ENCODE data around the gene NPHP4. TPM values are rescaled to one million over a fixed set of nuclear protein-coding genes. Genes with fewer than 3 reads are reported as not detected.
A peak's percentile ranks its signal among the peaks of the same experiment; 100 is the strongest.

The NPHP4 gene
- total RNA-seq, 4 donors from 2014 or later = 11.2 to 24.5 (median 18.2) TPM

DNA sequence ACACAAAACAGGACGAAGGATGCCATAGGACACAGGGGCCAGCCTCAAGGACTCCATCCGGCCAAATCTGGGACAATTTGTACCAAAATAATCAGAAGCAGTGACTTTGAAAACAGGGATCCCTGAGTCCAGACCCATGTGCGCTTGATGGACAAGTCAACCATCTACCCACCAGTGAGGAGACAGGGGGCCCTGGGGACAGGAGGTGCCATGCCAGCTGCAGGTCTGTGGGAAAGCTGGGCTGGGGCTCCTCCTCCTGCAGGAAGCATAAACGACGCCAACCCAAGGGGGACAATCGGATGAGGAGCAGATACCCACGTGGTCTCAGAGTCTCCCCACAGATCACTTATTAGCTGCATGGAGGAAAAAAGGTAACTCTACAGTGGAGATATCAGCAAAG is 50.6 kb downstream of the NPHP4 start:
- H3K4me3 ChIP-seq (ENCODE audit: low read depth, poor library complexity, severe bottlenecking) = no peak overlapping the region
- TF ChIP-seq POLR2A (IDR thresholded peaks at IDR 0.05) = no peak
- no peak for TF ChIP-seq CTCF (IDR thresholded peaks at IDR 0.05)
- 90 to 92% methylated on average over 7 of the region's 7 CpGs for WGBS, 2 donors
- intact Hi-C loops (cut with DNase I; ENCODE audit: low total_unique reads) = no loop called here
- peak in 1 of 2 donors; percentile 74 for DNase-seq (ENCODE audit: low spot score in 2 of 2)

GRCh38 chr1:5940723-5941407 is 51.4 kb downstream of the NPHP4 start:
- no peak for DNase-seq (ENCODE audit: low spot score in 2 of 2)
- intact Hi-C loops (cut with DNase I; ENCODE audit: low total_unique reads) = no loop called here
- no peak overlapping the region for H3K4me3 ChIP-seq (ENCODE audit: low read depth, poor library complexity, severe bottlenecking)
- TF ChIP-seq POLR2A (IDR thresholded peaks at IDR 0.05) (no peak), CTCF (IDR thresholded peaks at IDR 0.05) (no peak)
- WGBS, 2 donors = 95 to 97% methylated on average over 2 of the region's 2 CpGs

DNA sequence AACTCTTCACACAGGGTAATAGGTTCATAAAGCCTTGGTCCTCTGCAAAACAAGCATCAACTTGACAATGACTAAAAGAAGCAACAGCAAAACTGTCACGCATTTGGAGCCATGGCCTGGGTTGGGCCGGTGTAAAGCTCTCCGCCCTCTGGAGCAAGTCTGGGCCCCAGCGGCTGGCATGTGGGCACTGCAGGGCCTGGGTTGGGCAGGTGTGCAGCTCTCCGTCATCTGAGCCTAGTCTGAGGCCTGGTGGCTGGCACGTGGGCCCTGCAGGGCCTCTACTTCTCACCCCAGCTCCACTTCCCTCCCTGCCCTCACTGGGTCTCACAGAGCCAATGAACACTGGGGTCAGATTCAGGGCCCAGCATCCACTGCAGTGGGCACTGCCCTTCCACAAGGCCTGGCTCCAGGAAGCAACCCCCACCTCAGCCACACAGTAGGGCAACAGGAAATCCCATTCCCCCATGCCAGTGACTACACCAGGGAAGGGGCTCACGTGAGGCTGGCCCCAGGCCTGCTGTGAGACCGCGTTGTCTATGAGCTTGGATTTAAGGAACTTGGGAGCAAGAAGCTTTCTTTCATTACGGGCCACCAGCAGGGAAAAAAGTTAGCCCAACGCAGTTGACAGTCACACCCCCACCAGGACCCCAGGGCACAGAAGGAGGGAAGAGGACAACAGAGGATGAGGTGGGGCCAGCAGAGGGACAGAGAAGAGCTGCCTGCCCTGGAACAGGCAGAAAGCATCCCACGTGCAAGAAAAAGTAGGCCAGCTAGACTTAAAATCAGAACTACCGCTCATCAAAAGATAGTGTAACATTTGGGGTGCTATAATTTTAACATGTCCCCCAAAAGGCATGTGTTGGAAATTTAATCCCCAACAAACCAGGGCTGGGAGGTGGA is 52.7 kb downstream of the NPHP4 start:
- H3K4me3 ChIP-seq (ENCODE audit: low read depth, poor library complexity, severe bottlenecking) = no peak overlapping the region
- peak in 1 of 2 donors; percentile 85 for DNase-seq (ENCODE audit: low spot score in 2 of 2)
- intact Hi-C loops (cut with DNase I; ENCODE audit: low total_unique reads) = no loop called here
- WGBS, 2 donors = 67 to 75% methylated on average over 10 to 13 of the region's 13 CpGs
- TF ChIP-seq CTCF (IDR thresholded peaks at IDR 0.05) (no peak), POLR2A (IDR thresholded peaks at IDR 0.05) (no peak)

DNA sequence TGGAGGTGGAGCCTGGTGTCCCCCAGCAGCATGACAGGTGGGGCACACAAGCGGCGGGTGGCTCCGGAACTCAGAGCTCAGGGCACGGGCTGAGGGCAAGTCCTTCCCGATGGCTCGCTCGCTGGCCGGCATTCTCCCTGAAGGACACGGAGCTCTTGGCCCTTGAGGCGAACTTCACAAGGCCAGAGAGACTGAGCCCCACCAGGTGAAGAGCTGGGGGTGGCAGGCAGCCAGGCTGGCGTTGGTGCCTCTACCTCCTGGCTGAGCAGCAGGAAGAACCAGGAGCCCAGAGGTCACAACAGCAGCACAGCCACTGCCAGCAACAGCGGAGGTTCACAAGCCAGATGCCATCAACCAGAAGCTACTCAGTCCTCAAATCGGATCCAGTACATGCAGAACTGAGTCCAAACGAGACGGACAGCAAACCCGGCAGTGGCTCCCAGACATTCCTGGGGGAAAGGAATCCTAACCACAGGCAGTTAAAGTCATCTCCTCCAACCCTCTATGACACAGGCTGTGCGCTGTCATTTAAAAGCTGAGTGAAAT is 54.1 kb downstream of the NPHP4 start:
- peak in 1 of 2 donors; percentile 80 for DNase-seq (ENCODE audit: low spot score in 2 of 2)
- no peak overlapping the region for H3K4me3 ChIP-seq (ENCODE audit: low read depth, poor library complexity, severe bottlenecking)
- intact Hi-C loops (cut with DNase I; ENCODE audit: low total_unique reads) = no loop called here
- no peak for TF ChIP-seq POLR2A (IDR thresholded peaks at IDR 0.05)
- no peak for TF ChIP-seq CTCF (IDR thresholded peaks at IDR 0.05)
- 73 to 77% methylated on average over 17 of the region's 17 CpGs for WGBS, 2 donors

DNA sequence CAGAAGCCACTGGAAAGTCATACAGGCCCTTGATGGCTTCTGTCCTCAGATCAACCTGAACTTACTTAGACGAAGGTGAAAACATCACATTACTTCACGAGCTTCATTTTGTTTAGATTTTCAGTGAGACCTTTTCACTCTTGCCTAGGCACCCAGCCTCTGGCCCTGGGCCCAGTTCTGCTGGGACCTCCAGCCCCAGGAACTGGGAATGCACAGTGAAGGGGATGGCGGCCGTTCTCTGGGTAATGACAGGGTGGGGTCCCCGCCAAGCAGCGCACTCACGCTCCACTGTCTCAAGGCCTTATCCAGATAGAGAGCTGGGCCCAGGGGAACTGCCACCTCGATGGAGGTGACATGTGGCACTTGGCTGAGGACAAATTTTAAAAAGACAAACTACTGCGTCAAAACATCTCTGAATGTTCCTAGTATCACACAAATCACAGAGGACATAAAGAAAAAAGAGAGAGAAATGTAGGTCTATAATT is 54.8 kb downstream of the NPHP4 start:
- 93% methylated on average over 9 of the region's 9 CpGs for WGBS, 2 donors
- TF ChIP-seq POLR2A (IDR thresholded peaks at IDR 0.05) (no peak), CTCF (IDR thresholded peaks at IDR 0.05) (no peak)
- DNase-seq (ENCODE audit: low spot score in 2 of 2) = peak in 1 of 2 donors; percentile 74
- intact Hi-C loops (cut with DNase I; ENCODE audit: low total_unique reads) = no loop called here
- H3K4me3 ChIP-seq (ENCODE audit: low read depth, poor library complexity, severe bottlenecking) = no peak overlapping the region

Measured in lower leg skin (tissue), 4 donors.